HepG2 (cell line): ENCODE data around the gene PRKACA. TPM values are rescaled to one million over a fixed set of nuclear protein-coding genes. Genes with fewer than 3 reads are reported as not detected.

Experiments used
- ATF7-NPFF ChIP-seq: sonication (generic); formaldehyde crosslinking; IDR thresholded peaks from 2 replicates; pipeline ENCODE4 v1.8.1; 2023; ENCODE audit warnings: mild to moderate bottlenecking, low read depth, missing genetic modification reagents, moderate library complexity
- CBX1 ChIP-seq: IDR thresholded peaks from one replicate; pipeline ENCODE4 v1.6.1; 2016; ENCODE audit warnings: antibody characterized with exemption, low read depth
- CCDC6 ChIP-seq: sonication (generic); formaldehyde crosslinking; IDR thresholded peaks from 2 replicates; pipeline ENCODE4 v1.8.1; 2022; ENCODE audit warnings: mild to moderate bottlenecking, missing genetic modification reagents, moderate library complexity
- HOXA5 ChIP-seq: sonication (generic); formaldehyde crosslinking; IDR thresholded peaks from 2 replicates; pipeline ENCODE4 v1.4.0; 2020; ENCODE audit warnings: missing genetic modification reagents
- KLF12 ChIP-seq: sonication (generic); formaldehyde crosslinking; IDR thresholded peaks from 2 replicates; pipeline ENCODE4 v1.4.0; 2020; ENCODE audit warnings: missing genetic modification reagents, borderline replicate concordance
- MIER3 ChIP-seq: IDR thresholded peaks from 2 replicates; pipeline ENCODE4 v1.6.1; 2016; ENCODE audit warnings: missing compliant biosample characterization, borderline replicate concordance
- MYNN ChIP-seq: sonication (generic); formaldehyde crosslinking; IDR thresholded peaks from 2 replicates; pipeline ENCODE4 v1.4.0; 2020; ENCODE audit warnings: mild to moderate bottlenecking, low read depth, missing genetic modification reagents
- RCOR2 ChIP-seq: IDR thresholded peaks from 2 replicates; pipeline ENCODE4 v1.6.1; 2016; ENCODE audit warnings: missing biosample characterization, missing genetic modification reagents
- RFX3 ChIP-seq: IDR thresholded peaks from 2 replicates; pipeline ENCODE4 v1.6.1; 2016; ENCODE audit warnings: missing biosample characterization, missing genetic modification reagents
- RFXAP ChIP-seq: sonication (generic); formaldehyde crosslinking; IDR thresholded peaks from 2 replicates; pipeline ENCODE4 v1.4.0; 2020; ENCODE audit warnings: missing genetic modification reagents, borderline replicate concordance
- TGIF2 ChIP-seq: IDR thresholded peaks from 2 replicates; pipeline ENCODE4 v1.6.1; 2016; ENCODE audit warnings: control low read depth, missing compliant biosample characterization
- THAP11 ChIP-seq: IDR thresholded peaks from 2 replicates; pipeline ENCODE4 v1.6.1; 2016; ENCODE audit warnings: missing biosample characterization, missing genetic modification reagents
- U2AF1 ChIP-seq: fragments of 200-400 bp; formaldehyde crosslinking; optimal IDR thresholded peaks from 2 replicates; pipeline ENCODE3; 2017; ENCODE audit warnings: mild to moderate bottlenecking, low read depth, low read length
- ZBTB1 ChIP-seq: sonication (generic); formaldehyde crosslinking; IDR thresholded peaks from 2 replicates; pipeline ENCODE4 v1.4.0; 2020; ENCODE audit warnings: missing genetic modification reagents, borderline replicate concordance
- ZC3H4 ChIP-seq: sonication (generic); formaldehyde crosslinking; IDR thresholded peaks from 2 replicates; pipeline ENCODE4 v1.4.0; 2020; ENCODE audit warnings: missing genetic modification reagents, borderline replicate concordance
- ZNF331 ChIP-seq: sonication (generic); formaldehyde crosslinking; IDR thresholded peaks from 2 replicates; pipeline ENCODE4 v1.4.0; 2020; ENCODE audit warnings: missing genetic modification reagents
- ZNF333 ChIP-seq: sonication (generic); formaldehyde crosslinking; IDR thresholded peaks from 2 replicates; pipeline ENCODE4 v1.4.0; 2020; ENCODE audit warnings: mild to moderate bottlenecking, missing genetic modification reagents, borderline replicate concordance
- ZNF337 ChIP-seq: sonication (generic); formaldehyde crosslinking; IDR thresholded peaks from 2 replicates; pipeline ENCODE4 v1.5.1; 2020; ENCODE audit warnings: missing genetic modification reagents, low read depth, mild to moderate bottlenecking, borderline replicate concordance
- ZNF343 ChIP-seq: sonication (generic); formaldehyde crosslinking; IDR thresholded peaks from 2 replicates; pipeline ENCODE4 v1.4.0; 2020; ENCODE audit warnings: mild to moderate bottlenecking, missing genetic modification reagents
- ZNF605 ChIP-seq: sonication (generic); formaldehyde crosslinking; IDR thresholded peaks from 2 replicates; pipeline ENCODE4 v1.8.0; 2022; ENCODE audit warnings: mild to moderate bottlenecking, missing genetic modification reagents
- ZNF644 ChIP-seq: IDR thresholded peaks from 2 replicates; pipeline ENCODE4 v1.6.1; 2016; ENCODE audit warnings: low read depth
- polyA plus RNA-seq, 8 experiments: library from polyadenylated mRNA; depleted of rRNA in 3 of 8; stranded (reverse) in 7 of 8; unstranded in 1 of 8; fragments of >200 nt; fragmentation: Illumina TruSeq in 4 of 8; extraction: Trizol in 4 of 8; gene quantifications; 2 replicates each; pipeline versions ENCODE4 v1.2.1 to v1.2.3, GENCODE V29; 2011 to 2016; ENCODE audit warnings: low read depth in 4 of 8, missing spikeins in 1 of 8, mixed read lengths in 1 of 8; ENCODE audit not compliant: insufficient read depth in 1 of 8
- total RNA-seq, 5 experiments: library from RNA; depleted of rRNA; stranded (reverse); fragments of >200 nt; fragmentation: Illumina TruSeq; extraction: Trizol; gene quantifications; 2 replicates each; pipeline ENCODE4 v1.2.3, GENCODE V29; 2016; ENCODE audit warnings: low read depth in 1 of 5
- TF ChIP-seq, protein P1 (sequence below): sonication (generic); formaldehyde crosslinking; IDR thresholded peaks from 2 replicates; pipeline ENCODE4 v1.5.0; 2020; ENCODE audit warnings: mild to moderate bottlenecking, low read depth, missing genetic modification reagents, borderline replicate concordance
- TF ChIP-seq, protein P2 (sequence below): sonication (generic); formaldehyde crosslinking; IDR thresholded peaks from 2 replicates; pipeline ENCODE4; 2020; ENCODE audit warnings: missing genetic modification reagents, mild to moderate bottlenecking, borderline replicate concordance
- TF ChIP-seq, protein P3 (sequence below): IDR thresholded peaks from 2 replicates; pipeline ENCODE4 v1.6.1; 2018; ENCODE audit warnings: missing genetic modification reagents
- TF ChIP-seq, protein P4 (sequence below), 2 experiments: fragments of 450-650 bp in 1 of 2; sonication (generic) in 1 of 2; formaldehyde crosslinking; IDR thresholded peaks; 2 replicates each; pipeline versions ENCODE4 v1.5.0 to v1.8.0; 2020 to 2022; ENCODE audit warnings: mild to moderate bottlenecking in 1 of 2, missing genetic modification reagents in 1 of 2

PRKACA gene
- total and polyA plus RNA-seq, 2 of the 13 experiments (the other 11 are each of a cell fraction or from before 2014, with no cell fraction given) = 11.0 to 18.2 TPM

DNA sequence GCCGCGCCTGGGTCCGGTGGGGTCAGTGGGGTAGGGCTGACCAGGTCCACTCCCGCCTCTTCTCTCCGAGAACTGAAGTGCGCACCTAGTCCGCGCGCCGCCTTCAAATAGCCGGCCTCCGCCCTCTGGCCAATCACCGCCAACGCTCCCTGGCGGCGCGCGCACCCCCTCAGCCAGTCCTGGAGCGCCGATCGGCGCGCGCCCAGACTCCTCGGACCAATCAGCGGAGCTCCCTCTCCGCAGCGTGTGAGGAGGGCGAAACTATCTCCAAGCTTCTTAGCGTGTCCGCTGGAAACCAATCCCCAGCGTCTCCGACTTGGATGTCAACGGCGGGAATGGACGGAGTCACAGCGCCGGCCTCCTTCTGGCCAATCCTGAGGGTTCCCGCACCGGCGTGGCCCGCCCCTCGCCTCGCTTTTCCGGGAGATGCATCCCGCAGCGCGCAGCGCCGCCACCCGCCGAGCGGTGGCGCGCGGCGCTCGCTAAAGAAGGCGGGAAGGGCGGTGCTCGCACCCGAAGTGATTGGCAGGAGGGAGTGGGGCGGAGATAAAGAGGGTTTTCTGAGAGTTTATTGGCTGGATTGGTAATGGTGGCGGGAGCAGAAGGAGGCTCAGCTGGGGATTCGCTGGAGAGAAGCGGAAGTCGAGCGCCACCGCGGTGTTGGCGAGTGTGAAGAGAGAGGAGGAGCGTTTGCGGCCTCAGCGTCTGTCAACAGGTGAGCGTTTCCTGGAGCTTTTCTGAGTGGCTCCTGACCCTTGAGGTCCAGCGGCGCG lies 19.1 kb upstream of the PRKACA start, which contains the start of gene ASF1B (continued):
- no peak for TF ChIP-seq RFX3 (CRISPR knock-in tag)
- TF ChIP-seq CBX1 = peak; percentile 8
- TF ChIP-seq ZNF343 (CRISPR knock-in tag) = 0 out of 2 replicates have a peak, but pooled peaks have one; percentile 10
- peak; percentile 26; the same call in 1 of the 2 replicates for TF ChIP-seq ZNF331
- peak; percentile 75; the same call in 1 of the 2 replicates for TF ChIP-seq ZNF333 (CRISPR knock-in tag)
- TF ChIP-seq ZNF605 (CRISPR knock-in tag) = peak; percentile 76
- TF ChIP-seq, protein P1, sequence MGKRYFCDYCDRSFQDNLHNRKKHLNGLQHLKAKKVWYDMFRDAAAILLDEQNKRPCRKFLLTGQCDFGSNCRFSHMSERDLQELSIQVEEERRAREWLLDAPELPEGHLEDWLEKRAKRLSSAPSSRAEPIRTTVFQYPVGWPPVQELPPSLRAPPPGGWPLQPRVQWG = no peak
- TF ChIP-seq, protein P2, sequence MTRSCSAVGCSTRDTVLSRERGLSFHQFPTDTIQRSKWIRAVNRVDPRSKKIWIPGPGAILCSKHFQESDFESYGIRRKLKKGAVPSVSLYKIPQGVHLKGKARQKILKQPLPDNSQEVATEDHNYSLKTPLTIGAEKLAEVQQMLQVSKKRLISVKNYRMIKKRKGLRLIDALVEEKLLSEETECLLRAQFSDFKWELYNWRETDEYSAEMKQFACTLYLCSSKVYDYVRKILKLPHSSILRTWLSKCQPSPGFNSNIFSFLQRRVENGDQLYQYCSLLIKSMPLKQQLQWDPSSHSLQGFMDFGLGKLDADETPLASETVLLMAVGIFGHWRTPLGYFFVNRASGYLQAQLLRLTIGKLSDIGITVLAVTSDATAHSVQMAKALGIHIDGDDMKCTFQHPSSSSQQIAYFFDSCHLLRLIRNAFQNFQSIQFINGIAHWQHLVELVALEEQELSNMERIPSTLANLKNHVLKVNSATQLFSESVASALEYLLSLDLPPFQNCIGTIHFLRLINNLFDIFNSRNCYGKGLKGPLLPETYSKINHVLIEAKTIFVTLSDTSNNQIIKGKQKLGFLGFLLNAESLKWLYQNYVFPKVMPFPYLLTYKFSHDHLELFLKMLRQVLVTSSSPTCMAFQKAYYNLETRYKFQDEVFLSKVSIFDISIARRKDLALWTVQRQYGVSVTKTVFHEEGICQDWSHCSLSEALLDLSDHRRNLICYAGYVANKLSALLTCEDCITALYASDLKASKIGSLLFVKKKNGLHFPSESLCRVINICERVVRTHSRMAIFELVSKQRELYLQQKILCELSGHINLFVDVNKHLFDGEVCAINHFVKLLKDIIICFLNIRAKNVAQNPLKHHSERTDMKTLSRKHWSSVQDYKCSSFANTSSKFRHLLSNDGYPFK = no peak
- TF ChIP-seq HOXA5 (CRISPR knock-in tag) = peak; percentile 19; the same call in 1 of the 2 replicates
- peak; percentile 90 for TF ChIP-seq RFXAP (CRISPR knock-in tag)
- peak; percentile 86; the same call in 1 of the 2 replicates for TF ChIP-seq KLF12 (CRISPR knock-in tag)
- TF ChIP-seq, protein P3, sequence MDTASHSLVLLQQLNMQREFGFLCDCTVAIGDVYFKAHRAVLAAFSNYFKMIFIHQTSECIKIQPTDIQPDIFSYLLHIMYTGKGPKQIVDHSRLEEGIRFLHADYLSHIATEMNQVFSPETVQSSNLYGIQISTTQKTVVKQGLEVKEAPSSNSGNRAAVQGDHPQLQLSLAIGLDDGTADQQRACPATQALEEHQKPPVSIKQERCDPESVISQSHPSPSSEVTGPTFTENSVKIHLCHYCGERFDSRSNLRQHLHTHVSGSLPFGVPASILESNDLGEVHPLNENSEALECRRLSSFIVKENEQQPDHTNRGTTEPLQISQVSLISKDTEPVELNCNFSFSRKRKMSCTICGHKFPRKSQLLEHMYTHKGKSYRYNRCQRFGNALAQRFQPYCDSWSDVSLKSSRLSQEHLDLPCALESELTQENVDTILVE = peak; percentile 78
- TF ChIP-seq MYNN (CRISPR knock-in tag) = no peak
- TF ChIP-seq, protein P4, sequence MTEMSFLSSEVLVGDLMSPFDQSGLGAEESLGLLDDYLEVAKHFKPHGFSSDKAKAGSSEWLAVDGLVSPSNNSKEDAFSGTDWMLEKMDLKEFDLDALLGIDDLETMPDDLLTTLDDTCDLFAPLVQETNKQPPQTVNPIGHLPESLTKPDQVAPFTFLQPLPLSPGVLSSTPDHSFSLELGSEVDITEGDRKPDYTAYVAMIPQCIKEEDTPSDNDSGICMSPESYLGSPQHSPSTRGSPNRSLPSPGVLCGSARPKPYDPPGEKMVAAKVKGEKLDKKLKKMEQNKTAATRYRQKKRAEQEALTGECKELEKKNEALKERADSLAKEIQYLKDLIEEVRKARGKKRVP (CRISPR knock-in tag; IDR thresholded peaks at IDR 0.05) = peak in 1 of 2 experiments; percentile 80; a peak in 2 of 4 replicates
- TF ChIP-seq U2AF1 = no peak
- TF ChIP-seq ZNF644 (CRISPR knock-in tag) = no peak
- no peak; the same call in 1 of the 2 replicates for TF ChIP-seq MIER3 (CRISPR knock-in tag)
- peak; percentile 87 for TF ChIP-seq TGIF2 (CRISPR knock-in tag)
- TF ChIP-seq ATF7-NPFF (CRISPR knock-in tag) = peak; percentile 93
- TF ChIP-seq ZC3H4 = no peak
- TF ChIP-seq ZNF337 = peak; percentile 73; the same call in 1 of the 2 replicates
- peak; percentile 87 for TF ChIP-seq THAP11
- TF ChIP-seq CCDC6 (CRISPR knock-in tag) = peak; percentile 97
- TF ChIP-seq ZBTB1 (CRISPR knock-in tag) = no peak
- no peak; the same call in 1 of the 2 replicates for TF ChIP-seq RCOR2 (CRISPR knock-in tag)
